HG03439 (cell line): ENCODE data around the gene ZNF611.
"Not testable (repeated sequence)": the region's sequence is repeated elsewhere in the genome, so short reads cannot be mapped to it uniquely, and the experiment has no call there.

Experiments
- ATAC-seq: cut with Tn5 transposase; IDR thresholded peaks from one replicate; pipeline ENCODE4 v1.9.1; 2021; ENCODE audit warnings: mild to moderate bottlenecking, moderate library complexity; ENCODE audit not compliant: unreplicated experiment

The ZNF611 gene

GRCh38 chr19:52734893-52735661 lies at the start of gene ZNF611:
Gene ZNF611, minus strand, starts transcription at chr19:52735044. Its CDS starts 19,150 bp downstream, at chr19:52715894.
- ATAC-seq: peak; percentile 94

- not testable (repeated sequence) for ATAC-seq
Observed at GRCh38 chr19:52782864-52783263, 48.0 kb upstream of the ZNF611 start.

- no peak for ATAC-seq
Observed at GRCh38 chr19:52778811-52779210, 44.0 kb upstream of the ZNF611 start.

GRCh38 chr19:52756447-52756846 lies 21.6 kb upstream of the ZNF611 start:
- ATAC-seq: not testable (repeated sequence)

- no peak for ATAC-seq
Observed at GRCh38 chr19:52749780-52750179, 14.9 kb upstream of the ZNF611 start.

- no peak for ATAC-seq
Observed at GRCh38 chr19:52748336-52748950, 13.6 kb upstream of the ZNF611 start.

- not testable (repeated sequence) for ATAC-seq
Observed at GRCh38 chr19:52745919-52746318, 11.1 kb upstream of the ZNF611 start.

GRCh38 chr19:52743091-52743490 lies 8.2 kb upstream of the ZNF611 start:
- ATAC-seq: no peak

GRCh38 chr19:52742516-52742915 lies 7.7 kb upstream of the ZNF611 start:
- ATAC-seq: no peak

- no peak for ATAC-seq
Observed at GRCh38 chr19:52741951-52742485, 7.2 kb upstream of the ZNF611 start.

- not testable (repeated sequence) for ATAC-seq
Observed at GRCh38 chr19:52741371-52741770, 6.5 kb upstream of the ZNF611 start.

- ATAC-seq: no peak
Observed at GRCh38 chr19:52739576-52739975, 4.7 kb upstream of the ZNF611 start.

- no peak for ATAC-seq
Observed at GRCh38 chr19:52735734-52736133, 890 bp upstream of the ZNF611 start.

- ATAC-seq: peak; percentile 23
Observed at GRCh38 chr19:52734331-52734892, 432 bp downstream of the ZNF611 start.

GRCh38 chr19:52726051-52726450 lies 8.8 kb downstream of the ZNF611 start:
- not testable (repeated sequence) for ATAC-seq

GRCh38 chr19:52725528-52725961 lies 9.3 kb downstream of the ZNF611 start:
- no peak for ATAC-seq

GRCh38 chr19:52724701-52725514 lies 9.9 kb downstream of the ZNF611 start:
- no peak for ATAC-seq

GRCh38 chr19:52723907-52724598 lies 10.8 kb downstream of the ZNF611 start:
- not testable (repeated sequence) for ATAC-seq

- no peak for ATAC-seq
Observed at GRCh38 chr19:52722062-52723003, 12.5 kb downstream of the ZNF611 start.
